ENCODE results near the gene PRKD1.

DNA sequence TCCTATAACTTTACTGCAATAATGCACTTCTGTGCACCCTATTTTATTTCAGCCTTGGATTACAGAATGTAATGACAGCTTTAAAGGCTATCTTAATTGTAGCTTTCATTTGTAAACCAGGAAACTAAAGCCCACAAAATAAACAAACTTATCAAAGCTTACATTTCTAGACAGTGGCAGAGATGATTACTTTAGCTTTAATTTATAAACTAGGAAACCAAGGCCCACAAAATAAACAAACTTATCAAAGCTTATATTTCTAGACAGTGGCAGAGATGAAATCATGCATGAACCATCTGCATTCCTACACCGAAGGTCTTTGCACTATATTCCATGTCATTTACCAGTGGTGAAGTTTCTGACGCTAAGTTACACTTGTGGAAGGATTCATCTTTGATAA lies 74.4 kb downstream of the PRKD1 start:
- TF ChIP-seq SUZ12 (IDR thresholded peaks at IDR 0.05; ENCODE audit: extremely low read depth, insufficient read depth, insufficient read length) (no peak), YY1 (IDR thresholded peaks at IDR 0.05; ENCODE audit: insufficient read depth, insufficient read length) (no peak), ZNF274 (IDR thresholded peaks at IDR 0.05; ENCODE audit: low read depth, low read length) (no peak)
